SH-SY5Y (cell line): ENCODE data around the gene ZNF280A.

ENCODE experiments used
- GATA2 ChIP-seq: IDR thresholded peaks from 2 replicates; pipeline ENCODE4 v1.6.1; 2011; ENCODE audit warnings: mild to moderate bottlenecking, low read depth, low read length
- GATA3 ChIP-seq: IDR thresholded peaks from 2 replicates; pipeline ENCODE4 v1.6.1; 2011; ENCODE audit warnings: low read depth, mild to moderate bottlenecking, low read length, moderate library complexity

DNA sequence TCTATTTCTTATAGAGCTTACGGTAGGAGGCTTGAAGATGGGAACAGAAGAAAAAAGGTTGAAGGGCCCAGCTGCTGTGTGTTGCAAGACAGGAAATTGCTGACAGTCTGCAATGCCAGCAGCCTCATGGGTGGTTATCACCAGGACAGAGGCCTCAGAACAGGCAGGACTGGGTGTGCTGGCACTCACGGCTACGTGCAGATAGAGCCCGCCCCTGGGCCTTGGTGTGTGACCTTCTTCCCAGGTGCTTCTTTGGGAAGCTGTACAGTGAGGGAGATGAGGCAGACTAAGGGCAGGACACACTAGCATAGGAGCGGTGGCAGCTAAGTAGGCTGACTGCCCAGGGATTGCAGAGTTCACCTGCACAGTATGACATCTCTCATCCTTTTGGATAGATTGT lies 26.4 kb upstream of the ZNF280A start:
- TF ChIP-seq GATA3 (no peak), GATA2 (no peak)
